MM.1S (cell line): ENCODE results near the gene CDK6.

Experiments
- DNase-seq: peaks from one replicate; pipeline ENCODE4 v3.0.0-alpha.2; 2015
- H2AFZ ChIP-seq: fragments of 300-600 bp; sonication (generic); 2 replicates; pipeline ENCODE4 v1.6.0; 2016; ENCODE audit warnings: antibody characterized with exemption, low read length
- H3F3A ChIP-seq: fragments of 300-600 bp; sonication (generic); 2 replicates; pipeline ENCODE4 v1.6.1; 2016; ENCODE audit warnings: mild to moderate bottlenecking, antibody characterized with exemption, low read length, moderate library complexity, mixed read lengths; ENCODE audit not compliant: insufficient read depth
- H3K27ac ChIP-seq: fragments of 300-600 bp; sonication (generic); 2 replicates; pipeline ENCODE4 v1.5.1; 2016; ENCODE audit warnings: mild to moderate bottlenecking, low read length
- H3K27me3 ChIP-seq: fragments of 300-600 bp; sonication (generic); replicated peaks from 2 replicates; pipeline ENCODE4 v1.6.0; 2016; ENCODE audit warnings: low read length; ENCODE audit not compliant: insufficient read depth
- H3K36me3 ChIP-seq: fragments of 300-600 bp; sonication (generic); replicated peaks from 2 replicates; pipeline ENCODE4 v1.6.1; 2016; ENCODE audit warnings: mild to moderate bottlenecking, low read length, mixed read lengths; ENCODE audit not compliant: insufficient read depth
- H3K4me1 ChIP-seq: fragments of 300-600 bp; sonication (generic); 2 replicates; pipeline ENCODE4 v1.6.1; 2016; ENCODE audit warnings: low read length, mixed read lengths
- H3K4me2 ChIP-seq: fragments of 300-600 bp; sonication (generic); 2 replicates; pipeline ENCODE4 v1.6.0; 2016; ENCODE audit warnings: low read depth, low read length
- H3K4me3 ChIP-seq: fragments of 300-600 bp; sonication (generic); 2 replicates; pipeline ENCODE4 v1.5.1; 2016; ENCODE audit warnings: low read length, mixed read lengths
- H3K79me2 ChIP-seq: fragments of 300-600 bp; sonication (generic); 2 replicates; pipeline ENCODE4 v1.6.1; 2016; ENCODE audit warnings: mixed run types, low read length, mixed read lengths
- H3K9ac ChIP-seq: fragments of 300-600 bp; sonication (generic); 2 replicates; pipeline ENCODE4 v1.6.1; 2016; ENCODE audit warnings: low read length, mixed read lengths
- H3K9me2 ChIP-seq: fragments of 300-600 bp; sonication (generic); replicated peaks from 2 replicates; pipeline ENCODE4 v1.6.1; 2016; ENCODE audit warnings: mild to moderate bottlenecking, low read length, mixed read lengths; ENCODE audit not compliant: insufficient read depth
- H3K9me3 ChIP-seq: fragments of 300-600 bp; sonication (generic); replicated peaks from 2 replicates; pipeline ENCODE4 v1.6.1; 2016; ENCODE audit warnings: mild to moderate bottlenecking, low read length, mixed read lengths; ENCODE audit not compliant: insufficient read depth
- H4K20me1 ChIP-seq: fragments of 300-600 bp; sonication (generic); 2 replicates; pipeline ENCODE4 v1.6.1; 2016; ENCODE audit warnings: mild to moderate bottlenecking, low read length, moderate library complexity, mixed read lengths; ENCODE audit not compliant: insufficient read depth
- EZH2 ChIP-seq: fragments of 300-600 bp; sonication (generic); optimal IDR thresholded peaks from 2 replicates; pipeline ENCODE3; 2017; ENCODE audit warnings: low read depth, mild to moderate bottlenecking, antibody characterized with exemption, low read length, mixed read lengths
- EZH2phosphoT487 ChIP-seq: fragments of 300-600 bp; sonication (generic); IDR thresholded peaks from 2 replicates; pipeline ENCODE4 v1.6.1; 2018; ENCODE audit warnings: antibody characterized with exemption, low read length
- TF ChIP-seq, protein P1 (sequence below): fragments of 300-600 bp; sonication (generic); IDR thresholded peaks from 2 replicates; pipeline ENCODE4 v1.5.1; 2016; ENCODE audit warnings: antibody characterized with exemption, low read length, mixed read lengths

Gene CDK6

DNA sequence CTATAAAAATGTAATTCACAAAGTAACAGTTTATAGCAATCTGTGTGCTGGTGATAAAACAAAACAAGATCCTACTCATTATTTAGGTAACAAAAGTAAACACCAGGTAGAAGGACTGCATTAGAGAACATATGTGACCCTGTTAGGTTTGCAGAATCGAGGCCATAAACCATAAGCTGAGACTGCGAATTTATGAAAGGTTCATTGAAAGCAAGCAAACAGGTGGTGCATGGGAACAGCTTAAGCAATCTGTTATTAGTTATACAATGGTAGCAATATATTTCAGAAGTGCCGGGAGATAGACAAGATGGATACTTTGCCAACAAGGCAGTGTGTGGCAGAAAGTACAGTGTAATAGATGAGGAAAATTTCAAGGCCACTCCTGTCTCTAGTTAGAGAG is 222.7 kb downstream of the CDK6 start:
- Histone ChIP-seq H3K27ac (peak overlapping the region; percentile 87; the same call in 1 of the 2 replicates), H3K9me3 (no peaks in the 10 kb centered on the region), H4K20me1 (no peaks in the 10 kb centered on the region), H3K4me1 (peaks cover 55% of the 10 kb centered on the region), H3K9ac (peak overlapping the region; percentile 11; the same call in 1 of the 2 replicates), H3K36me3 (no peaks in the 10 kb centered on the region), H3K4me3 (no peak overlapping the region), H3K27me3 (no peaks in the 10 kb centered on the region), H2AFZ (no peak overlapping the region), H3K4me2 (peak overlapping the region; percentile 86; the same call in 1 of the 2 replicates), H3F3A (peaks cover 33% of the 10 kb centered on the region), H3K79me2 (peaks cover 14% of the 10 kb centered on the region), H3K9me2 (no peaks in the 10 kb centered on the region)
- TF ChIP-seq EZH2: no peak
- no peak for DNase-seq

DNA sequence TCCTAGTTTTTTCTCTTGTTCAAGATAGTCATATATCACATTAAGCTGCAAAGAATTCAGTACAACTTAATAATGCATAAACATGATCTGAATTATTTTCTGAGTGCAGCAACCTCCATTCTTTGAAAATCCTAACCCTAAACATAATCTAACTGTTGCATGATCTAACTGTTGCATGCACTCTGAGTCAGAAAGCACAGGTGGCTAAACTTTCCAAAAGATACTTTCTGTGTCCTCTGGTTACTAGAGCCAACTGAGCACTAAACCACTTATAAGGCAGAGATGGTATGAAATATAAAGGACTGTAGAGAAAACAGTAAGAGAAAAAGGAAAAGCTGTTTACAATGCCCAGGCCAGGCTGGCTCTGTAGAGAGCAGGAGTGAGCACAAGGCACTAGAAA is 223.2 kb downstream of the CDK6 start:
- Histone ChIP-seq H3F3A (peaks cover 33% of the 10 kb centered on the region), H2AFZ (no peak overlapping the region), H3K36me3 (no peaks in the 10 kb centered on the region), H3K9ac (peak overlapping the region; percentile 52; the same call in 1 of the 2 replicates), H3K9me3 (no peaks in the 10 kb centered on the region), H3K27ac (peak overlapping the region; percentile 87; the same call in 1 of the 2 replicates), H3K4me2 (peak overlapping the region; percentile 86; the same call in 1 of the 2 replicates), H3K79me2 (peaks cover 14% of the 10 kb centered on the region), H3K4me1 (peaks cover 55% of the 10 kb centered on the region), H3K4me3 (no peak overlapping the region), H3K27me3 (no peaks in the 10 kb centered on the region), H3K9me2 (no peaks in the 10 kb centered on the region), H4K20me1 (no peaks in the 10 kb centered on the region)
- TF ChIP-seq, protein P1, sequence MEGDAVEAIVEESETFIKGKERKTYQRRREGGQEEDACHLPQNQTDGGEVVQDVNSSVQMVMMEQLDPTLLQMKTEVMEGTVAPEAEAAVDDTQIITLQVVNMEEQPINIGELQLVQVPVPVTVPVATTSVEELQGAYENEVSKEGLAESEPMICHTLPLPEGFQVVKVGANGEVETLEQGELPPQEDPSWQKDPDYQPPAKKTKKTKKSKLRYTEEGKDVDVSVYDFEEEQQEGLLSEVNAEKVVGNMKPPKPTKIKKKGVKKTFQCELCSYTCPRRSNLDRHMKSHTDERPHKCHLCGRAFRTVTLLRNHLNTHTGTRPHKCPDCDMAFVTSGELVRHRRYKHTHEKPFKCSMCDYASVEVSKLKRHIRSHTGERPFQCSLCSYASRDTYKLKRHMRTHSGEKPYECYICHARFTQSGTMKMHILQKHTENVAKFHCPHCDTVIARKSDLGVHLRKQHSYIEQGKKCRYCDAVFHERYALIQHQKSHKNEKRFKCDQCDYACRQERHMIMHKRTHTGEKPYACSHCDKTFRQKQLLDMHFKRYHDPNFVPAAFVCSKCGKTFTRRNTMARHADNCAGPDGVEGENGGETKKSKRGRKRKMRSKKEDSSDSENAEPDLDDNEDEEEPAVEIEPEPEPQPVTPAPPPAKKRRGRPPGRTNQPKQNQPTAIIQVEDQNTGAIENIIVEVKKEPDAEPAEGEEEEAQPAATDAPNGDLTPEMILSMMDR: no peak
- no peak for TF ChIP-seq EZH2
- no peak for TF ChIP-seq EZH2phosphoT487
- DNase-seq: no peak

DNA sequence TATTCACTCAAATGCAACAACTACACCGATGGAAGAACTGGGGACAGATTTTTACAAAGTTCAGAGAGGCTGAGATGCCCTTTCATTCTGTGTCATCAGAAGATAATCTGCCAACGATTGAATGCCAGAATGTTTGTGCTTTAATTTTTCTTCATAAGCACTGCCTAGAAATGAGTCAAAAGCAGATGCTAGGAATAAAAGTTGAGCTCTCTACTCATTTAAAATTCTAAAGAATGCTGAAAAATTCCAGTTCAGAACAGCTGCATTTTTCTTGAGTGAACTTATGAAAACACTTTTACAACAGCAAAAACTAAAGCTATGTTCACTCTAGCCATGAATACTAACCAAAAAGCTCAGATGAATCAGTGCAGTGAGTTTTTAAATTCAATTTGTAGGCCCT is 223.9 kb downstream of the CDK6 start:
- no peaks in the 10 kb centered on the region for H3K9me2 ChIP-seq
- H3K9ac ChIP-seq: peak overlapping the region; percentile 52
- H3K4me2 ChIP-seq: peak overlapping the region; percentile 86
- peak overlapping the region; percentile 43; the same call in 1 of the 2 replicates for H2AFZ ChIP-seq
- no peaks in the 10 kb centered on the region for H4K20me1 ChIP-seq
- DNase-seq: no peak
- TF ChIP-seq EZH2 (no peak), EZH2phosphoT487 (no peak)
- TF ChIP-seq, protein P1: no peak
- H3K4me3 ChIP-seq: peak overlapping the region; percentile 50
- peaks cover 55% of the 10 kb centered on the region for H3K4me1 ChIP-seq
- peaks cover 33% of the 10 kb centered on the region for H3F3A ChIP-seq
- H3K36me3 ChIP-seq: no peaks in the 10 kb centered on the region
- H3K27me3 ChIP-seq: no peaks in the 10 kb centered on the region
- peaks cover 14% of the 10 kb centered on the region for H3K79me2 ChIP-seq
- no peaks in the 10 kb centered on the region for H3K9me3 ChIP-seq
- peak overlapping the region; percentile 87 for H3K27ac ChIP-seq

GRCh38 chr7:92611735-92612134 is 224.6 kb downstream of the CDK6 start:
- Histone ChIP-seq H3K36me3 (no peaks in the 10 kb centered on the region), H3K9me3 (no peaks in the 10 kb centered on the region), H3K27ac (peak overlapping the region; percentile 87), H3K9ac (peak overlapping the region; percentile 52), H4K20me1 (no peaks in the 10 kb centered on the region), H3K27me3 (no peaks in the 10 kb centered on the region), H2AFZ (peak overlapping the region; percentile 43; the same call in 1 of the 2 replicates), H3F3A (peaks cover 33% of the 10 kb centered on the region), H3K4me1 (peaks cover 55% of the 10 kb centered on the region), H3K4me3 (peak overlapping the region; percentile 50), H3K79me2 (peaks cover 14% of the 10 kb centered on the region), H3K4me2 (peak overlapping the region; percentile 86), H3K9me2 (no peaks in the 10 kb centered on the region)
- TF ChIP-seq EZH2phosphoT487: no peak
- no peak for TF ChIP-seq EZH2
- TF ChIP-seq, protein P1: no peak
- DNase-seq: peak; percentile 43
